Fibroblast of villous mesenchyme (primary cell): ENCODE measurements around the gene TNPO3. TPM values are rescaled to one million over a fixed set of nuclear protein-coding genes. Genes with fewer than 3 reads are reported as not detected.
A peak's percentile ranks its signal among the peaks of the same experiment; 100 is the strongest.

Experiments used
- DNase-seq: peaks from one replicate; pipeline ENCODE4 v3.0.0-alpha.2; 2010; ENCODE audit warnings: low read depth
- H3K4me3 ChIP-seq: 2 replicates; pipeline ENCODE4 v1.5.1; 2011; ENCODE audit warnings: low read depth, mild to moderate bottlenecking, low read length
- total RNA-seq: library from RNA; depleted of rRNA; stranded (reverse); fragments of >200 nt; gene quantifications from 2 replicates; pipeline ENCODE4 v1.2.3, GENCODE V29; 2012
- TF ChIP-seq, protein P1 (sequence below): IDR thresholded peaks from 2 replicates; pipeline ENCODE4 v1.5.1; 2012; ENCODE audit warnings: low read depth, mild to moderate bottlenecking, low read length; ENCODE audit not compliant: insufficient read depth

TNPO3 gene
- total RNA-seq, 1 donor = 60.9 TPM

DNA sequence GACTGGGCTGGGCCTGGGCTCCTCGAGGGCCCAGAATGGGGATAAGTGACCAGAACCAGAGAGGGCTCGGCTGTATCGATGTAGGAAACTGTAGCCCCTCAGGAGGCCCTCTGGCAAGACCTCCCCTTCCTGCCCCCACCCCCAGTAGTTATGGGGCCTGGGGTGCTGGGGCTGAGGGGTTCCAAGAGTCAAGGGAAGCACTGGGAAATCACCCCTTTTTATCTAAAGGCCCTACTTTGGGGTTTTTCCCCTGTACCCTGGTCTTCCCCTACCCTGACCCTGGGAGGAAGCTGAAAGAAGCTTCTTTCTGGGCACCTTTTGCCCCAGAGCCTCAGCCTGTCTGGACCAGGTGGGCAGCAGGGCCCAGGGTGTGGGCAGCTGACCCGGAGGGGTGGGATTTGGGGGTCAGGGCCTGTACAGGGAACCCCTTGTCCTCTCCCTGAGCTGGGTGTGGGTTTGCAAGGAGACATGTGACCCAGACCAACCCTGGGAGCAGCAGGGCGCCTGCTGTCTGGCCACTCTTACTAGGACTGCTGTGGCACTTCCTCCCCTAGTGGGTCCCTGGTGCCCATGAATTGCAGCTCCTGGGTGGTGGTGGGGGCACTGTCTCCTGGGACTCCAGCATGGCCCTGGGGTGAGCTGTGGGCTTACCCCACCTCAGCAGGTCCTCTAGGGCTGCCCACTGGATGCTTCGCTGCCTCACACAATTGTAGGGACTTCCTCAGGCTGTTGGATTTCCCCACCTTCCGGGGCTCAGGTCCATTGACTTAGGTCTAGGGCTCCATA lies 115.6 kb downstream of the TNPO3 start:
- no peak overlapping the region for H3K4me3 ChIP-seq
- TF ChIP-seq, protein P1, sequence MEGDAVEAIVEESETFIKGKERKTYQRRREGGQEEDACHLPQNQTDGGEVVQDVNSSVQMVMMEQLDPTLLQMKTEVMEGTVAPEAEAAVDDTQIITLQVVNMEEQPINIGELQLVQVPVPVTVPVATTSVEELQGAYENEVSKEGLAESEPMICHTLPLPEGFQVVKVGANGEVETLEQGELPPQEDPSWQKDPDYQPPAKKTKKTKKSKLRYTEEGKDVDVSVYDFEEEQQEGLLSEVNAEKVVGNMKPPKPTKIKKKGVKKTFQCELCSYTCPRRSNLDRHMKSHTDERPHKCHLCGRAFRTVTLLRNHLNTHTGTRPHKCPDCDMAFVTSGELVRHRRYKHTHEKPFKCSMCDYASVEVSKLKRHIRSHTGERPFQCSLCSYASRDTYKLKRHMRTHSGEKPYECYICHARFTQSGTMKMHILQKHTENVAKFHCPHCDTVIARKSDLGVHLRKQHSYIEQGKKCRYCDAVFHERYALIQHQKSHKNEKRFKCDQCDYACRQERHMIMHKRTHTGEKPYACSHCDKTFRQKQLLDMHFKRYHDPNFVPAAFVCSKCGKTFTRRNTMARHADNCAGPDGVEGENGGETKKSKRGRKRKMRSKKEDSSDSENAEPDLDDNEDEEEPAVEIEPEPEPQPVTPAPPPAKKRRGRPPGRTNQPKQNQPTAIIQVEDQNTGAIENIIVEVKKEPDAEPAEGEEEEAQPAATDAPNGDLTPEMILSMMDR = no peak
- no peak for DNase-seq

DNA sequence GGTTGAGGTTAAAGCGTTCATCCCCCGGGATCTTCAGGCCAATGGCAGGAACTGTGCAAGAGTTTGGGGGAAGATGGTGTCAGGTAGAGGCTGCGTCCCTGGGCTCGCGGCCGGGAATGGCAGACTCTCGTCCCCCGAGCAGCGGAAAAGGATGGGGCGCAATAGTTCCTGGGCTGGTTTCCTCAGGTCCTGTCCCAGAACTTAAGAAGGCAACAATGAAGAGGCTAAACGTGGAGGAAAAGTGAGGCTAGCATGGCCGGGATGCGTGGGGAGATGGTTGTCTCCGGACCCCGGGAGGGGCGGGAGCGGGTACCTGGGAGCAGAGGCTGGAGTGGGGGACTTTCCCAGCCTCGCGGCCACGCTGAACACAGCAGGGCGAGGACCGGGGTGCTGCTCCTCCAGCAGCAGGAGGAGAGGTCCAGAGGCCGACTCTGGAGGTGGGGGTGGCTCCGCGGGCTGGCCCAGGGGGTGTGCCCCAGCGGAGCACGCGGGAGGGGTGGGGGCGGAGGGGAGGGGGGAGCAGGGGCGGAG lies 116.3 kb downstream of the TNPO3 start:
- no peak for DNase-seq
- peak overlapping the region; percentile 38 for H3K4me3 ChIP-seq
- TF ChIP-seq, protein P1 = no peak

DNA sequence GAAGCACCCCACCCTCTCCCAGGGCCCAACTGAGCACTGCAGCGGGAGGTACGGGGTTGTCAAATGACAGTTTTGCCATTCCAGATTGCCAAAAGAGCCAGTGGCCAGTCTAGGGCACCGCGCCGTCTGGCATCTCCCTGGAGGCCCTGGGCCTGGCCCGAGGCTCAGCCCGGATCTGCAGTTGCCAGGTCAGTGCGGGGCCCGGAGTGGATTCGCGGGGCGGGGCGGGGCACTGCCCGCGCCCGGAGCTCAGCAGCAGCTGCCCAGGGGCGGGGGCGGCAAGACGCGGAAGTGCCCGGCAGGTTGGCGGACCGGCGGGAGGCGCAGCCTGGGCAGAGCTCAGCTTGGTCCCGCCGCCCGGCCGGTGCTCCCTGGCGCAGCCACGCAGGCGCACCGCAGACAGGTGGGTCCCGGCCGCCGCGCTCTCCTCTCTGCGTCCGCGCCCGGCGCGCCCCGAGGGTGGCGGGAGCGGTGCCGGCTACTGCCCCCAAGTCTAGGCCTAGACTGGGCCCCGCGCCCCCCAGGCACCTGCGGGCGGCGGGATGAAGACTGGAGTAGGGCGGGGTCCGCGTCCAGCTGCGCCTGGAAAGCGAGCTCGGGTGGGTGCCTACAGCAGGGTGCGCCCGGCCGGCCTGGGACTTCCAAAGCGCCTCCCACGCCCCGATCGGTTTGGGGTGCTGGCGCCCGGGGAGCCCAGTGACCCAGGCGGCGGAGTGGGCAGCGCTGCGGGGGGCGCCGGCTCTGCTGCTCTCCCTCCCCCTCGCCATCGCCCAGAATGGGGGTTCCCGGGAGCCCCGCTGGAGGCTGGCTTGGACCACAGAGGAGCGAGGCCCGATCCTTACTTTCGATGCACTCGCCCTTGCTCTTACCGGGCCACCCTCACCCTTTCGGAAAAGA lies 117.0 kb downstream of the TNPO3 start, which contains the start of gene IRF5:
IRF5 (plus strand) TSS at position 281 of the 897 bp plus-strand sequence. CDS start 4,155 bp downstream, outside the sequence.
- peak; percentile 5 for DNase-seq
- H3K4me3 ChIP-seq = peak within 1 kb of the TSS; percentile 38
- TF ChIP-seq, protein P1 = no peak

DNA sequence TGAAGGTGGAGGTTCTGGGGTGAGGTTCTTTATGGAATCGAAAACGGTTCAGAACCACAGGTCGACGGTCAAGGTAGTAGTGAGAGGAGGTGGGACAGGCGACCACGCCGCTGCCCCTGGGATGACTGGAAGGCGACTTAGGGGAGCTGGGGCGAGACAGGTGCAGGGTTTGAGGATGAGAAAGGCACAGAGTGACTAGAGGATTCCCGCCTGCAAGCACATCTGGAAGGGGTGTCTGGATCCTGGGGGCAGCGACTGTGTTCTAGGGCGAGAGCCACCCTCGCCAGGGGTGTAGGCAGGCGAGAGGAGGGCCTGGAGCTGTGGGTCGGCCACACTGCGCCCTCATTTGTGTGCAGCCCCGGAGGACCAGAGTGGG lies 117.7 kb downstream of the TNPO3 start:
- H3K4me3 ChIP-seq = no peak overlapping the region
- DNase-seq = no peak
- TF ChIP-seq, protein P1 = no peak

DNA sequence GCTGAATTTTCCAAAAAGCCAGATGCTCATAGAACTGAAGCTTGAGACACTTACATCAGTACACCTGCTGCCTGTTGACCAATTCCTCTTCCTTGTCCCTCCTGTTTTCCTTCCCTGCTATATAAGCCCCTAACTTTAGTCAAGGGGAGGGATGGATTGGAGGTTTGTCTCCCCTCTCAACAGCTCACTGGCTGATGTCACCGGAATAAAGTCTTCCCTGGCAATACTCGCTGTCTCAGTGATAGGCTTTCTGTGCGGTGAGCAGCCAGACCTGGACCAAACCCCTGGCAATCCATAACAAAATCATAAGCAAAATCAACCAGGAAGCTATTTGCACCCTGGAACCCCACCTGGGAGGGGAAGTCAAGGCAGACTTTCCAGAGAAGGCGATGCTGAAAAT lies 118.1 kb downstream of the TNPO3 start:
- TF ChIP-seq, protein P1 = no peak
- no peak for DNase-seq
- H3K4me3 ChIP-seq = no peak overlapping the region

DNA sequence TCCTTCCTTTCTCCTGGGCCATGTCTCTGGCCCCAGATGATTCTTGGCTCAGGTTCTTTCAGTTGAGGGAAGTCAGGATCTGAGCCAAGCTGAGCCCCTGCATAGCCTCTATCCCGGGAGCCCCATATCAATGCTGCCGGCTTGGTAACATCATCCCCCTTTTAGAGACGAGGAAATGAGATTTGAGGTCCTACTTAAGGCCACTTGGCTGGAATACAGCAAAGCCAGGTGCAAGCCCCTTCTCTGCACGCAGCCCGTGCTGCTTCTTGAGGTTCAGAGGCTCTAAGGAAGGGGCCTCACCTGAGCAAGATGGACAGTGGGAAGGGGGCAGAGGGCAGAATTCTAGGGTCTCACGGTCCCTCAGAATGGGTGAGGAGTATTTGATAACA lies 119.6 kb downstream of the TNPO3 start:
- no peak for DNase-seq
- no peak overlapping the region for H3K4me3 ChIP-seq
- TF ChIP-seq, protein P1 = no peak
